LNCAP (cell line): Measurements from ENCODE around the gene CFAP45.

Source experiments
- CTCF ChIP-seq: fragments of 450-650 bp; IDR thresholded peaks from 2 replicates; pipeline ENCODE4 v1.5.1; 2017; ENCODE audit warnings: mild to moderate bottlenecking

CFAP45 gene

GRCh38 chr1:159854116-159854692 lies 45.8 kb downstream of the CFAP45 start:
- no peak for TF ChIP-seq CTCF

DNA sequence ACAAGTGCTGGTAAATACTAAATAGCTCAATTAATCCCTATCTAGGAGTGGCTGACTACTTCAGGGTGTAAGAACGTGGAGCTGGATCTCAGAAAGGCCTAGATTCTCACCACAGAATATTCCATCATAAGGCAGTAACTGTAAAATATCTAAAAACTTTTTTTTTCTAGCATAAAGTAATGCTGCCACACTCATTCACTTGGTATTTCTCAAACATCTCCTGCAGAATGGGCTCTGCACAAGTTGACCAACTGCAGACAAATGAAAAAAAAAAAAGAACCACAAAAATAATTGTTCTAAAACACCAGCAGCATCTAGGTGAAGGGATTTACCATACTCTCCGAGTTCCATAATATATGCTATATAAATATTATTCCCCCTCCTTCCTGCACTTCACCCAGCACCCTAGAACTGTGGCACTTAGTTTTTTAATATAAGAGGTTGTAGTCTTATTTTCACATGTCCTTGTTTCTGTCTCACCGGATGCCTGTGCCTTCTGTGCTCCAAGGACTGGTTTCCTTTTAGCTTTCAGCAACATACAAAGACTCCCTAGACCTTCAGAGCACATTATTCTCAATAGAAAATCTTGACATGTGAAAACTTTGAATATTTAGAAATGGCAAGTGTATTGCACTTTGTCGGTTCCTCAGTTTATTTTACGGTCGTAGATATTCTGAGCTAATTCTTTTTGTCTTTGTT lies 46.4 kb downstream of the CFAP45 start:
- no peak for TF ChIP-seq CTCF

DNA sequence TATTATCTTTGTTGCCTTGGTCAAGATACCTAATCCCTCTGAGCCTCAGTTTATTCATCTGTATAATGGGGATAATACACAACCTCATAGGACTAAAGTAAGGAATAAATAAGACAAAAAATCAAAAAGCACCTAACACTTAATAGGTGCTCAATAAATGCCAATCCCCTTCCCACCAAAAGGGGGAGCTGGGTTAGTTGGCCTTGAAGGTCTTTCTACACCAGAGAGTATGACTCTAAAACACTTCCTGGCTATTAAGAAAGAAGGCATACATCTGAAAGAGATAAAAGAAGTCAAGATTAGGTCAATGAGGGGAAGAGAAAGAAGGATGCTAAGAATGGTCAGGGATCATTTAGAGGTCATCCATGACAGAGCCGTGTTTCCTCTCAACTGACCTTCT lies 48.6 kb downstream of the CFAP45 start:
- no peak for TF ChIP-seq CTCF

GRCh38 chr1:159849626-159850366 lies 50.2 kb downstream of the CFAP45 start:
- TF ChIP-seq CTCF = no peak

DNA sequence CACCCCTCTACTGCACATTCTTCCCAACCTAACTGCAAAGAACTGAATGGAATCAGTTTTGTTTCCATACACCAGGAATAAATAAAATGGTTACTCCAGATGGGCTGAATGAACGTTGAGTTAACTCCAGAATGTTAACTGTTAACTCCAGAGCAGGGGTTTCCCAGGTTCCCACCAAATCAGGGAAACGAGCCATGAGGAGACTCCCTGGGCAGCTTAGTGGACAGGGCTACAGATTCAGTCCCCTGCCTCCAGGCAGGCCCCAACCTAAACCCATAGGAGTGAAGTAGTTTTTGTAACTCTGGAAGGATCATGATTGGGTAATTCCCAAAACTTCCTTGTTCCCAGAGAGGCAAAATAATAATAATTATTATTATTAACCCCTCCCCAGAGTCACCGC lies 51.6 kb downstream of the CFAP45 start:
- TF ChIP-seq CTCF = no peak

DNA sequence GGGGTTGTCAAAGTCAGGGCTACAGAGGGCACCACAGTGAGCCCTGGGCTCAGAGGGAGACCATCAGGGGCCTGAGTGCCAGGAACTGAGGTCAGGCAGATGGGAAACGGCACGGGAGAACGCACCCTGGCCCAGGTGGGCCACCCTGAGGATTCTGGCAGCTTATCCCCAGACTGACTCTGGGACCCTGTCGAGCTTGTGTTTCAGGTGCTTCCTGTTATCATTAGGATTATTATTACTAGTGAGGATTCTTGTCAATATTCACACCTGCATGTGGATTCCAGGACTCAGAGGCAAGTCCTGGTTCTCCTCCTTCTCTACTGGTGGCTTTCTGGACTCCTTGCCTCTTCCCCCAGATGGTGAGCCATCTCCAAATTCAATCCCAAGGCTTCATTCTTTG lies 52.7 kb downstream of the CFAP45 start:
- no peak for TF ChIP-seq CTCF

- TF ChIP-seq CTCF = no peak
Measured at GRCh38 chr1:159845751-159846629, 54.0 kb downstream of the CFAP45 start.
